ENCODE measurements around the gene DIO1. TPM values are rescaled to one million over a fixed set of nuclear protein-coding genes. Genes with fewer than 3 reads are reported as not detected.

The DIO1 gene
- total RNA-seq, 1 experiment from 2014 or later: not detected

- Histone ChIP-seq H3K9ac (ENCODE audit: low read length) (no peak overlapping the region), H4K20me1 (ENCODE audit: insufficient read depth, low read depth, low read length) (no peaks in the 10 kb centered on the region), H3K9me2 (replicated peaks; ENCODE audit: insufficient read depth, low read length) (no peaks in the 10 kb centered on the region), H3K4me1 (ENCODE audit: low read length) (peaks cover 11% of the 10 kb centered on the region), H3K27me3 (ENCODE audit: low read length) (no peaks in the 10 kb centered on the region), H2AFZ (ENCODE audit: low read length) (no peak overlapping the region), H3K4me3 (ENCODE audit: low read length) (no peak overlapping the region), H3K27ac (ENCODE audit: low read length) (no peak overlapping the region), H3K36me3 (ENCODE audit: insufficient read depth, low read length) (no peaks in the 10 kb centered on the region), H3K4me2 (ENCODE audit: low read depth, low read length, poor library complexity, severe bottlenecking) (no peak overlapping the region), H3K9me3 (ENCODE audit: low read length) (no peaks in the 10 kb centered on the region), H3K79me2 (ENCODE audit: low read length) (no peaks in the 10 kb centered on the region)
- DNase-seq: no peak
Measured at GRCh38 chr1:53899206-53899628, 5.2 kb downstream of the DIO1 start.

- H2AFZ ChIP-seq (ENCODE audit: low read length): no peak overlapping the region
- no peak overlapping the region for H3K9ac ChIP-seq (ENCODE audit: low read length)
- no peaks in the 10 kb centered on the region for H3K36me3 ChIP-seq (ENCODE audit: insufficient read depth, low read length)
- H3K9me3 ChIP-seq (ENCODE audit: low read length): no peaks in the 10 kb centered on the region
- no peak overlapping the region for H3K4me3 ChIP-seq (ENCODE audit: low read length)
- H3K27ac ChIP-seq (ENCODE audit: low read length): no peak overlapping the region
- H3K9me2 ChIP-seq (replicated peaks; ENCODE audit: insufficient read depth, low read length): no peaks in the 10 kb centered on the region
- no peaks in the 10 kb centered on the region for H3K79me2 ChIP-seq (ENCODE audit: low read length)
- no peaks in the 10 kb centered on the region for H3K27me3 ChIP-seq (ENCODE audit: low read length)
- no peaks in the 10 kb centered on the region for H4K20me1 ChIP-seq (ENCODE audit: insufficient read depth, low read depth, low read length)
- H3K4me2 ChIP-seq (ENCODE audit: low read depth, low read length, poor library complexity, severe bottlenecking): no peak overlapping the region
- peaks cover 16% of the 10 kb centered on the region for H3K4me1 ChIP-seq (ENCODE audit: low read length)
- DNase-seq: no peak
Measured at GRCh38 chr1:53899708-53900107, 5.7 kb downstream of the DIO1 start.

- no peaks in the 10 kb centered on the region for H3K9me2 ChIP-seq (replicated peaks; ENCODE audit: insufficient read depth, low read length)
- no peak overlapping the region for H3K4me3 ChIP-seq (ENCODE audit: low read length)
- no peak overlapping the region for H3K9ac ChIP-seq (ENCODE audit: low read length)
- no peaks in the 10 kb centered on the region for H3K79me2 ChIP-seq (ENCODE audit: low read length)
- H3K36me3 ChIP-seq (ENCODE audit: insufficient read depth, low read length): no peaks in the 10 kb centered on the region
- H2AFZ ChIP-seq (ENCODE audit: low read length): no peak overlapping the region
- H3K4me2 ChIP-seq (ENCODE audit: low read depth, low read length, poor library complexity, severe bottlenecking): no peak overlapping the region
- no peak for DNase-seq
- H4K20me1 ChIP-seq (ENCODE audit: insufficient read depth, low read depth, low read length): no peaks in the 10 kb centered on the region
- H3K27me3 ChIP-seq (ENCODE audit: low read length): no peaks in the 10 kb centered on the region
- H3K27ac ChIP-seq (ENCODE audit: low read length): no peak overlapping the region
- H3K4me1 ChIP-seq (ENCODE audit: low read length): peaks cover 17% of the 10 kb centered on the region
- H3K9me3 ChIP-seq (ENCODE audit: low read length): no peaks in the 10 kb centered on the region
Measured at GRCh38 chr1:53902235-53903138, 8.5 kb downstream of the DIO1 start.

GRCh38 chr1:53905509-53905908 is 11.5 kb downstream of the DIO1 start:
- Histone ChIP-seq H3K9ac (ENCODE audit: low read length) (no peak overlapping the region), H3K36me3 (ENCODE audit: insufficient read depth, low read length) (no peaks in the 10 kb centered on the region), H3K9me2 (replicated peaks; ENCODE audit: insufficient read depth, low read length) (no peaks in the 10 kb centered on the region), H3K27me3 (ENCODE audit: low read length) (no peaks in the 10 kb centered on the region), H4K20me1 (ENCODE audit: insufficient read depth, low read depth, low read length) (no peaks in the 10 kb centered on the region), H3K4me3 (ENCODE audit: low read length) (no peak overlapping the region), H3K27ac (ENCODE audit: low read length) (no peak overlapping the region), H3K4me2 (ENCODE audit: low read depth, low read length, poor library complexity, severe bottlenecking) (no peak overlapping the region), H3K4me1 (ENCODE audit: low read length) (peaks cover 17% of the 10 kb centered on the region), H2AFZ (ENCODE audit: low read length) (no peak overlapping the region), H3K9me3 (ENCODE audit: low read length) (no peaks in the 10 kb centered on the region), H3K79me2 (ENCODE audit: low read length) (no peaks in the 10 kb centered on the region)
- DNase-seq: no peak

DNA sequence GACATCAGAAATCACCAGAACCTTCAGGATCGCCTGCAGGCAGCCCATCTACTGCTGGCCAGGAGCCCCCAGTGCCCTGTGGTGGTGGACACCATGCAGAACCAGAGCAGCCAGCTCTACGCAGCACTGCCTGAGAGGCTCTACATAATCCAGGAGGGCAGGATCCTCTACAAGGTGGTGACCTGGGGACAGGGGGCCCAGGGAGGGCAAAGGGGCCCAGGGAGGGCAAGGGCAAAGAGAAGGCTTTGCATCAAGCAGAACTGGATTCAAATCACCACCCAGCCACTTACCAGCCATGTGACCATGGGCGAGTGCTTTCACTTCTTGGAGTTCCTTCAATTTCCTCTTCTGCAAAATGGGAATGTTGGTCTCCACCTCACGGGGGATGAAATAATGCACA is 12.1 kb downstream of the DIO1 start:
- no peak for DNase-seq
- Histone ChIP-seq H3K4me2 (ENCODE audit: low read depth, low read length, poor library complexity, severe bottlenecking) (no peak overlapping the region), H3K9me3 (ENCODE audit: low read length) (no peaks in the 10 kb centered on the region), H2AFZ (ENCODE audit: low read length) (no peak overlapping the region), H3K79me2 (ENCODE audit: low read length) (no peaks in the 10 kb centered on the region), H3K36me3 (ENCODE audit: insufficient read depth, low read length) (no peaks in the 10 kb centered on the region), H3K9ac (ENCODE audit: low read length) (no peak overlapping the region), H4K20me1 (ENCODE audit: insufficient read depth, low read depth, low read length) (no peaks in the 10 kb centered on the region), H3K4me1 (ENCODE audit: low read length) (peaks cover 17% of the 10 kb centered on the region), H3K27me3 (ENCODE audit: low read length) (no peaks in the 10 kb centered on the region), H3K4me3 (ENCODE audit: low read length) (no peak overlapping the region), H3K9me2 (replicated peaks; ENCODE audit: insufficient read depth, low read length) (no peaks in the 10 kb centered on the region), H3K27ac (ENCODE audit: low read length) (no peak overlapping the region)

- H3K4me1 ChIP-seq (ENCODE audit: low read length): peaks cover 7% of the 10 kb centered on the region; the same call in 1 of the 2 replicates
- H3K27ac ChIP-seq (ENCODE audit: low read length): no peak overlapping the region
- no peaks in the 10 kb centered on the region for H3K36me3 ChIP-seq (ENCODE audit: insufficient read depth, low read length)
- H3K79me2 ChIP-seq (ENCODE audit: low read length): no peaks in the 10 kb centered on the region
- H3K27me3 ChIP-seq (ENCODE audit: low read length): no peaks in the 10 kb centered on the region
- no peak overlapping the region for H2AFZ ChIP-seq (ENCODE audit: low read length)
- H3K9me2 ChIP-seq (replicated peaks; ENCODE audit: insufficient read depth, low read length): no peaks in the 10 kb centered on the region
- no peaks in the 10 kb centered on the region for H3K9me3 ChIP-seq (ENCODE audit: low read length)
- no peak for DNase-seq
- no peaks in the 10 kb centered on the region for H4K20me1 ChIP-seq (ENCODE audit: insufficient read depth, low read depth, low read length)
- H3K4me3 ChIP-seq (ENCODE audit: low read length): no peak overlapping the region
- H3K4me2 ChIP-seq (ENCODE audit: low read depth, low read length, poor library complexity, severe bottlenecking): no peak overlapping the region
- H3K9ac ChIP-seq (ENCODE audit: low read length): no peak overlapping the region
Measured at GRCh38 chr1:53909946-53910345, 16.0 kb downstream of the DIO1 start.

DNA sequence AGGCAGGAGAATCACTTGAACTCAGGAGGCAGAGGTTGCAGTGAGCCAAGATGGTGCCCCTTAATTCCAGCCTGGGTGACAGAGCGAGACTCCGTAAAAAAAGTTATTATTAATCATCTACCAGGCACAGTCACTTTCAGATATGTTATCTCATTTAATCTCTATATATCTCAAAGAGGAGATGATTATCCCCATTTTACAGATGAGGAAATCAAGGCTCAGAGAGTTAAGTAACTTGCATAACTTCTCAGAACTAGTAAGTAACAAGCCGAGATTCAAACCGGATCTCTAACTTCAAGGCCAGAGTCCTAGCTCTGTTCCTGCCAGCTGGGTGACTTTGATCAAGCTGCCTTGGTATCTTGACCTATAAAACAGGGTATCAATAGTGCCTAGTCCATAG is 17.5 kb downstream of the DIO1 start:
- H3K4me1 ChIP-seq (ENCODE audit: low read length): peaks cover 7% of the 10 kb centered on the region; the same call in 1 of the 2 replicates
- H3K27ac ChIP-seq (ENCODE audit: low read length): no peak overlapping the region
- H4K20me1 ChIP-seq (ENCODE audit: insufficient read depth, low read depth, low read length): no peaks in the 10 kb centered on the region
- no peak overlapping the region for H3K9ac ChIP-seq (ENCODE audit: low read length)
- H3K9me2 ChIP-seq (replicated peaks; ENCODE audit: insufficient read depth, low read length): no peaks in the 10 kb centered on the region
- H3K9me3 ChIP-seq (ENCODE audit: low read length): no peaks in the 10 kb centered on the region
- no peak overlapping the region for H3K4me3 ChIP-seq (ENCODE audit: low read length)
- H3K27me3 ChIP-seq (ENCODE audit: low read length): no peaks in the 10 kb centered on the region
- no peaks in the 10 kb centered on the region for H3K79me2 ChIP-seq (ENCODE audit: low read length)
- no peak overlapping the region for H2AFZ ChIP-seq (ENCODE audit: low read length)
- H3K36me3 ChIP-seq (ENCODE audit: insufficient read depth, low read length): no peaks in the 10 kb centered on the region
- no peak overlapping the region for H3K4me2 ChIP-seq (ENCODE audit: low read depth, low read length, poor library complexity, severe bottlenecking)
- DNase-seq: no peak

GRCh38 chr1:53913352-53914033 is 19.5 kb downstream of the DIO1 start:
- H3K27ac ChIP-seq (ENCODE audit: low read length): no peak overlapping the region
- H3K4me3 ChIP-seq (ENCODE audit: low read length): no peak overlapping the region
- 0 out of 2 replicates have a peak, but pooled peaks cover 2% of the 10 kb centered on the region for H3K36me3 ChIP-seq (ENCODE audit: insufficient read depth, low read length)
- H3K4me1 ChIP-seq (ENCODE audit: low read length): peaks cover 7% of the 10 kb centered on the region; the same call in 1 of the 2 replicates
- H3K79me2 ChIP-seq (ENCODE audit: low read length): no peaks in the 10 kb centered on the region
- DNase-seq: no peak
- no peaks in the 10 kb centered on the region for H4K20me1 ChIP-seq (ENCODE audit: insufficient read depth, low read depth, low read length)
- no peaks in the 10 kb centered on the region for H3K9me2 ChIP-seq (replicated peaks; ENCODE audit: insufficient read depth, low read length)
- H3K4me2 ChIP-seq (ENCODE audit: low read depth, low read length, poor library complexity, severe bottlenecking): no peak overlapping the region
- no peak overlapping the region for H3K9ac ChIP-seq (ENCODE audit: low read length)
- H3K27me3 ChIP-seq (ENCODE audit: low read length): no peaks in the 10 kb centered on the region
- no peaks in the 10 kb centered on the region for H3K9me3 ChIP-seq (ENCODE audit: low read length)
- H2AFZ ChIP-seq (ENCODE audit: low read length): no peak overlapping the region

All from Karpas-422 (cell line).